IMR-90 (cell line): ENCODE measurements around the gene TRAF3.

Experiments
- CEBPB ChIP-seq: IDR thresholded peaks from 2 replicates; pipeline ENCODE4 v1.6.1; 2012; ENCODE audit warnings: low read depth, low read length, improper control_type of control experiment
- CTCF ChIP-seq: conservative IDR thresholded peaks from 2 replicates; pipeline ENCODE4 v1.5.1; 2012; ENCODE audit warnings: mild to moderate bottlenecking, low read depth, low read length, improper control_type of control experiment
- FOS ChIP-seq: fragments of 150-350 bp; IDR thresholded peaks from 2 replicates; pipeline ENCODE4 v1.6.1; 2016; ENCODE audit warnings: low read depth, low read length
- MAZ ChIP-seq: IDR thresholded peaks from 2 replicates; pipeline ENCODE4 v1.6.1; 2012; ENCODE audit warnings: low read depth, mild to moderate bottlenecking, low read length, improper control_type of control experiment, moderate library complexity, borderline replicate concordance
- MXI1 ChIP-seq: IDR thresholded peaks from 2 replicates; pipeline ENCODE4 v1.6.1; 2012; ENCODE audit warnings: low read depth, mild to moderate bottlenecking, low read length, moderate library complexity, borderline replicate concordance
- POLR2A ChIP-seq: IDR thresholded peaks from 2 replicates; pipeline ENCODE4 v1.6.1; 2012; ENCODE audit warnings: mild to moderate bottlenecking, low read depth, low read length
- RAD21 ChIP-seq: IDR thresholded peaks from 2 replicates; pipeline ENCODE4 v1.6.1; 2012; ENCODE audit warnings: low read length, improper control_type of control experiment
- RFX5 ChIP-seq: IDR thresholded peaks from 2 replicates; pipeline ENCODE4 v1.8.0; 2012; ENCODE audit warnings: low read depth, mild to moderate bottlenecking, low read length, moderate library complexity
- SMC3 ChIP-seq: fragments of 150-350 bp; IDR thresholded peaks from 2 replicates; pipeline ENCODE4 v1.6.1; 2016; ENCODE audit warnings: low read depth, mild to moderate bottlenecking, antibody characterized with exemption, low read length, moderate library complexity
- USF2 ChIP-seq: fragments of 150-350 bp; IDR thresholded peaks from 2 replicates; pipeline ENCODE4 v1.6.1; 2017; ENCODE audit warnings: mild to moderate bottlenecking, antibody characterized with exemption, low read length, low read depth

GRCh38 chr14:102840771-102841528 lies 63.7 kb downstream of the TRAF3 start:
- TF ChIP-seq CTCF (no peak), MAZ (no peak), MXI1 (no peak), POLR2A (no peak), RFX5 (no peak), FOS (no peak), CEBPB (no peak), RAD21 (no peak), USF2 (no peak), SMC3 (no peak)
